GM23338 (cell line): ENCODE data around the gene HTR7. TPM values are rescaled to one million over a fixed set of nuclear protein-coding genes. Genes with fewer than 3 reads are reported as not detected.

Experiments used
- ATAC-seq: fragments of 200-7000 bp; cut with Tn5 transposase; 3 replicates; pipeline ENCODE4 v1.9.1; 2020
- DNase-seq: peaks from one replicate; pipeline ENCODE4 v3.0.0-alpha.2; 2015; ENCODE audit warnings: low spot score
- H2AFZ ChIP-seq: fragments of 200-600 bp; sonication (generic); 2 replicates; pipeline ENCODE4 v1.8.0; 2016; ENCODE audit warnings: antibody characterized with exemption, mild to moderate bottlenecking, moderate library complexity
- H3F3A ChIP-seq: fragments of 200-600 bp; sonication (generic); replicated peaks from 2 replicates; pipeline ENCODE4 v1.8.0; 2017; ENCODE audit warnings: antibody characterized with exemption, mixed run types, low read depth
- H3K27ac ChIP-seq: fragments of 200-600 bp; sonication (generic); 2 replicates; pipeline ENCODE4 v1.6.1; 2016; ENCODE audit warnings: low read depth
- H3K27me3 ChIP-seq: fragments of 200-600 bp; sonication (generic); 2 replicates; pipeline ENCODE4 v1.8.0; 2016; ENCODE audit warnings: mild to moderate bottlenecking, mixed run types, moderate library complexity; ENCODE audit not compliant: insufficient read depth
- H3K36me3 ChIP-seq: fragments of 200-600 bp; sonication (generic); 2 replicates; pipeline ENCODE4 v1.8.0; 2016; ENCODE audit warnings: mild to moderate bottlenecking; ENCODE audit not compliant: insufficient read depth
- H3K4me1 ChIP-seq: fragments of 200-600 bp; sonication (generic); 2 replicates; pipeline ENCODE4 v1.8.0; 2016; ENCODE audit warnings: mild to moderate bottlenecking, moderate library complexity; ENCODE audit not compliant: insufficient read depth
- H3K4me2 ChIP-seq: fragments of 200-600 bp; sonication (generic); 2 replicates; pipeline ENCODE4 v1.7.1; 2017; ENCODE audit warnings: mixed run types
- H3K4me3 ChIP-seq: fragments of 200-600 bp; sonication (generic); 2 replicates; pipeline ENCODE4 v1.6.1; 2016; ENCODE audit warnings: mixed run types
- H3K79me2 ChIP-seq: fragments of 200-600 bp; sonication (generic); replicated peaks from 2 replicates; pipeline ENCODE4 v1.8.0; 2017; ENCODE audit warnings: mild to moderate bottlenecking; ENCODE audit not compliant: insufficient read depth
- H3K9me2 ChIP-seq: fragments of 200-600 bp; sonication (generic); 2 replicates; pipeline ENCODE4 v1.8.0; 2017; ENCODE audit not compliant: insufficient read depth
- H4K20me1 ChIP-seq: fragments of 200-600 bp; sonication (generic); replicated peaks from 2 replicates; pipeline ENCODE4 v1.8.0; 2017; ENCODE audit warnings: mild to moderate bottlenecking; ENCODE audit not compliant: insufficient read depth
- H3K27ac Mint-ChIP-seq: 2 replicates; pipeline ENCODE4 v1.8.0; 2020; ENCODE audit warnings: inconsistent platforms, mild to moderate bottlenecking, moderate library complexity, mixed read lengths
- H3K27me3 Mint-ChIP-seq: 3 replicates; pipeline ENCODE4 v1.8.0; 2022; ENCODE audit warnings: low read depth, mild to moderate bottlenecking, moderate library complexity, mixed read lengths, inconsistent platforms; ENCODE audit not compliant: insufficient read depth, poor library complexity
- H3K36me3 Mint-ChIP-seq: 3 replicates; pipeline ENCODE4 v1.8.0; 2021; ENCODE audit warnings: low read depth, mild to moderate bottlenecking, inconsistent platforms, moderate library complexity, mixed read lengths
- H3K4me1 Mint-ChIP-seq: 3 replicates; pipeline ENCODE4 v1.8.0; 2020; ENCODE audit warnings: mild to moderate bottlenecking, inconsistent platforms, mixed read lengths
- H3K4me3 Mint-ChIP-seq: 3 replicates; pipeline ENCODE4 v1.8.0; 2021; ENCODE audit warnings: moderate library complexity, mild to moderate bottlenecking, inconsistent platforms, mixed read lengths
- H3K9me3 Mint-ChIP-seq: 3 replicates; pipeline ENCODE4 v1.8.0; 2020; ENCODE audit warnings: moderate library complexity, mild to moderate bottlenecking, inconsistent platforms, mixed read lengths
- CREB1 ChIP-seq: fragments of 250-450 bp; sonication (Bioruptor Pico); IDR thresholded peaks from 2 replicates; pipeline ENCODE4 v1.5.0; 2020; ENCODE audit warnings: low read depth, mild to moderate bottlenecking, moderate library complexity
- ETS1 ChIP-seq: IDR thresholded peaks from 2 replicates; pipeline ENCODE4 v1.6.1; 2016; ENCODE audit warnings: antibody characterized with exemption
- EZH2 ChIP-seq: fragments of 200-600 bp; sonication (generic); IDR thresholded peaks from one replicate; pipeline ENCODE4 v1.8.0; 2017; ENCODE audit warnings: antibody characterized with exemption, mild to moderate bottlenecking, low read depth; ENCODE audit not compliant: unreplicated experiment
- EZH2phosphoT487 ChIP-seq: fragments of 200-600 bp; sonication (generic); IDR thresholded peaks from one replicate; pipeline ENCODE4 v1.8.1; 2018; ENCODE audit warnings: antibody characterized with exemption; ENCODE audit not compliant: unreplicated experiment
- JUNB ChIP-seq: IDR thresholded peaks from one replicate; pipeline ENCODE4 v1.6.1; 2016; ENCODE audit warnings: antibody characterized with exemption; ENCODE audit not compliant: unreplicated experiment
- POLR2AphosphoS5 ChIP-seq: IDR thresholded peaks from 2 replicates; pipeline ENCODE4 v1.6.1; 2016; ENCODE audit warnings: antibody characterized with exemption, low read depth
- REST ChIP-seq: IDR thresholded peaks from one replicate; pipeline ENCODE4 v1.6.1; 2018; ENCODE audit warnings: antibody characterized with exemption; ENCODE audit not compliant: unreplicated experiment
- STAT1 ChIP-seq: IDR thresholded peaks from one replicate; pipeline ENCODE4 v1.6.1; 2016; ENCODE audit warnings: antibody characterized with exemption; ENCODE audit not compliant: unreplicated experiment
- ZNF114 ChIP-seq: fragments of 250-450 bp; sonication (Bioruptor Pico); IDR thresholded peaks from 2 replicates; pipeline ENCODE4 v1.5.0; 2020; ENCODE audit warnings: mild to moderate bottlenecking, moderate library complexity
- ZNF331 ChIP-seq: fragments of 250-450 bp; sonication (Bioruptor Pico); IDR thresholded peaks from 2 replicates; pipeline ENCODE4 v1.5.0; 2020; ENCODE audit warnings: low read depth, mild to moderate bottlenecking, moderate library complexity
- polyA plus RNA-seq: library from polyadenylated mRNA; unstranded; fragments of >200 nt; fragmentation: Nextera tagmentation; extraction: Ambion mirVana; gene quantifications from 2 replicates; pipeline ENCODE4 v1.2.1, GENCODE V29; 2016
- total RNA-seq: library from RNA; depleted of rRNA; stranded (reverse); fragments of >200 nt; shearing (Covaris generic); gene quantifications from 2 replicates; pipeline ENCODE4 v1.2.3, GENCODE V29; 2014

The HTR7 gene
- total and polyA plus RNA-seq, 2 experiments from 2014 or later: 7.0 to 42.2 TPM

- TF ChIP-seq REST: no peak
- TF ChIP-seq POLR2AphosphoS5: no peak
Observed at GRCh38 chr10:90893190-90893589, 35.4 kb upstream of the HTR7 start (continued).

GRCh38 chr10:90890347-90890746 lies 32.5 kb upstream of the HTR7 start:
- no peaks in the 10 kb centered on the region for H3F3A ChIP-seq
- no peak overlapping the region for H3K27ac ChIP-seq
- H4K20me1 ChIP-seq: peaks cover 18% of the 10 kb centered on the region; the same call in 1 of the 2 replicates
- ATAC-seq: no peak
- H3K9me2 ChIP-seq: no peaks in the 10 kb centered on the region
- Mint-ChIP-seq H3K27me3 (peaks cover 2% of the 10 kb centered on the region), H3K36me3 (peaks cover 63% of the 10 kb centered on the region), H3K4me3 (no peak overlapping the region), H3K9me3 (no peaks in the 10 kb centered on the region), H3K27ac (no peak overlapping the region), H3K4me1 (peaks cover 2% of the 10 kb centered on the region; the same call in 1 of the 3 replicates)
- no peak overlapping the region for H2AFZ ChIP-seq
- no peaks in the 10 kb centered on the region for H3K79me2 ChIP-seq
- H3K4me3 ChIP-seq: no peak overlapping the region
- no peak overlapping the region for H3K4me2 ChIP-seq
- no peaks in the 10 kb centered on the region for H3K4me1 ChIP-seq
- TF ChIP-seq EZH2: no peak
- TF ChIP-seq REST: no peak
- TF ChIP-seq STAT1: no peak
- no peak for TF ChIP-seq ZNF331 (CRISPR knock-in tag)
- TF ChIP-seq JUNB: no peak
- peaks cover 33% of the 10 kb centered on the region for H3K36me3 ChIP-seq
- H3K27me3 ChIP-seq: no peaks in the 10 kb centered on the region
- no peak for DNase-seq

GRCh38 chr10:90889636-90890035 lies 31.8 kb upstream of the HTR7 start:
- no peaks in the 10 kb centered on the region for H3K4me1 ChIP-seq
- peaks cover 60% of the 10 kb centered on the region for H3K36me3 Mint-ChIP-seq
- ATAC-seq (no peak), DNase-seq (no peak)
- H3K36me3 ChIP-seq: peaks cover 30% of the 10 kb centered on the region
- H3K4me2 ChIP-seq: no peak overlapping the region
- no peaks in the 10 kb centered on the region for H3F3A ChIP-seq
- H3K4me3 Mint-ChIP-seq: no peak overlapping the region
- no peak overlapping the region for H2AFZ ChIP-seq
- H3K79me2 ChIP-seq: no peaks in the 10 kb centered on the region
- H4K20me1 ChIP-seq: peaks cover 18% of the 10 kb centered on the region; the same call in 1 of the 2 replicates
- no peaks in the 10 kb centered on the region for H3K9me2 ChIP-seq
- no peak overlapping the region for H3K27ac ChIP-seq
- no peak overlapping the region for H3K4me3 ChIP-seq
- no peaks in the 10 kb centered on the region for H3K27me3 ChIP-seq
- H3K27me3 Mint-ChIP-seq: peaks cover 2% of the 10 kb centered on the region
- H3K4me1 Mint-ChIP-seq: peaks cover 2% of the 10 kb centered on the region; the same call in 1 of the 3 replicates
- no peaks in the 10 kb centered on the region for H3K9me3 Mint-ChIP-seq
- no peak overlapping the region for H3K27ac Mint-ChIP-seq
- TF ChIP-seq ETS1 (no peak), EZH2 (no peak), CREB1 (CRISPR knock-in tag) (no peak), EZH2phosphoT487 (no peak), ZNF114 (no peak)
